Fibroblast of lung (primary cell): ENCODE measurements around the gene SMG6.

Experiments
- CTCF ChIP-seq, 2 donors: IDR thresholded peaks in 1 of 2; conservative IDR thresholded peaks in 1 of 2; 1 replicate in 1 of 2; 2 replicates in 1 of 2; pipeline ENCODE4 v1.5.1; 2011 to 2012; ENCODE audit warnings: low read length in 2 of 2, control low read depth in 1 of 2, inconsistent platforms in 1 of 2, low read depth in 1 of 2, mild to moderate bottlenecking in 1 of 2
- EZH2 ChIP-seq: IDR thresholded peaks from 2 replicates; pipeline ENCODE4 v1.5.1; 2012; ENCODE audit warnings: low read length, control low read depth, mild to moderate bottlenecking; ENCODE audit errors: missing control alignments

- no peak for TF ChIP-seq CTCF (conservative IDR thresholded peaks at IDR 0.05 in 1 of 2, IDR thresholded peaks at IDR 0.05 in 1 of 2; ENCODE audit: low read depth in 1 of 2, low read length in 2 of 2)
- TF ChIP-seq EZH2, result no peak
Observed at GRCh38 chr17:2089021-2089422, 214.6 kb downstream of the SMG6 start.
